GM12865 (cell line): Measurements from ENCODE around the gene RPS3.

Experiments used
- DNase-seq: peaks from one replicate; pipeline ENCODE4 v3.0.0; 2010; ENCODE audit warnings: low read depth
- H3K4me3 ChIP-seq: 2 replicates; pipeline ENCODE4 v1.5.1; 2011; ENCODE audit warnings: mild to moderate bottlenecking, low read depth, low read length, control low read depth
- CTCF ChIP-seq: IDR thresholded peaks from 2 replicates; pipeline ENCODE4 v1.5.1; 2011; ENCODE audit warnings: low read length, control low read depth, low read depth, inconsistent platforms; ENCODE audit not compliant: insufficient read depth; ENCODE audit errors: missing control alignments

The RPS3 gene

DNA sequence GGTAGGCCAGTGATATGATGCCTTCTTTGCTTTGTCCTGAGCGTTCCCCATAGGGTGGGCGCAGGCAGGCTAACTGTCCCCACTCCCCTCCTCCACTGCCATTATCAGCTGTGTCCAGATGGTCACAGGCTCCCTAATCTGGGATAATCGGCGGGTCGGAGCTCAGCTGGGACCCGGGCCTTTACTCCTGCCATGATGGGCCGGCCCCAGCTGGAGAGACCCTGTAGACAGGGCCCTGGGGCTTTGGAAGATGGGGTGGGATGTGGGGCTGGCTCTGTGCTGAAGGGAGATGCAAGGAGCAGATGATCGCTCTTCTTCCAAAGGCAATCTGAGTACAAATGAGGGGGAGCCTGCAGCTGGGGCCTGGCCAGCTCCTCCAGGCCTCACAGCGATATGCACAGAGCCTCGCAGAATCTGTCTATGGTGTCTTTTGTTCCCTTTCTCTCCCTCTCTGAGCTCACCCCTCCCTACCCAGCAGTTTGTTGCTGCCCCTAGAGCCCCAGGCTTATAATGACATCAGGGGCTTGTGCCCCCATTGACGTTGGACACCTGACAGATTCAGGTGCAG, 21.8 kb downstream of the RPS3 start:
- no peak for DNase-seq
- TF ChIP-seq CTCF: no peak
- no peak overlapping the region for H3K4me3 ChIP-seq

DNA sequence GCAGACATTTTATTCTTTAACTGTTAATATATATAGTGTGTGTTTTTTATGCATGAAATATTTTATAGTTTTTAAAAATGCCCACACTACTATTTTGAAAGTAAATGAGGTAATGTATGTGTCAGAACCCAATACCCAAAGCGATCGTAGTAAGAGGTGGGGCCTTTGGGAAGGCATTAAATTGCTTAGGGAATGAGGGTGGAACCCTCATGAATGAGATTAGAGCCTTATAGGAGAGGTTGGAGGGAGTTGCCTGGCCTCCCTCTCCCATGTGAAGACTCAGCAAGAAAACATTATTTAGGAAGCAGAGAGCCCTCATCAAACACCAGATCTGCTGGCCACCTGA, 22.6 kb downstream of the RPS3 start:
- no peak for TF ChIP-seq CTCF
- no peak overlapping the region for H3K4me3 ChIP-seq
- DNase-seq: no peak

GRCh38 chr11:75422248-75423231, 23.2 kb downstream of the RPS3 start:
- no peak for DNase-seq

GRCh38 chr11:75423721-75424120, 24.4 kb downstream of the RPS3 start:
- no peak for DNase-seq
- no peak for TF ChIP-seq CTCF
- no peak overlapping the region for H3K4me3 ChIP-seq

More at GRCh38 chr11:75422248-75423231, 23.2 kb downstream of the RPS3 start:
- no peak overlapping the region for H3K4me3 ChIP-seq
- no peak for TF ChIP-seq CTCF

- DNase-seq: no peak
- no peak for TF ChIP-seq CTCF
- H3K4me3 ChIP-seq: no peak overlapping the region
These were observed 25.1 kb downstream of the RPS3 start for GRCh38 chr11:75424396-75424795.

- no peak for TF ChIP-seq CTCF
- no peak overlapping the region for H3K4me3 ChIP-seq
- DNase-seq: no peak
These were observed 26.1 kb downstream of the RPS3 start for GRCh38 chr11:75425422-75425821.
